Fibroblast of lung (primary cell): ENCODE data around the gene ZNF697. TPM values are rescaled to one million over a fixed set of nuclear protein-coding genes. Genes with fewer than 3 reads are reported as not detected.

Source experiments
- DNase-seq, 2 donors: peaks; one replicate each; pipeline versions ENCODE4 v3.0.0 to v3.0.0-alpha.2; 2010; ENCODE audit warnings: low read depth in 2 of 2
- H2AFZ ChIP-seq: 2 replicates; pipeline ENCODE4 v1.5.1; 2012; ENCODE audit warnings: low read length, control low read depth, inconsistent platforms
- H3K27ac ChIP-seq: 2 replicates; pipeline ENCODE4 v1.5.1; 2011; ENCODE audit warnings: low read length, control low read depth; ENCODE audit not compliant: insufficient read depth
- H3K27me3 ChIP-seq: 2 replicates; pipeline ENCODE4 v1.5.1; 2011; ENCODE audit warnings: mild to moderate bottlenecking, low read length; ENCODE audit not compliant: control insufficient read depth, insufficient read depth
- H3K36me3 ChIP-seq: 2 replicates; pipeline ENCODE4 v1.5.1; 2011; ENCODE audit warnings: low read length; ENCODE audit not compliant: control insufficient read depth, insufficient read depth
- H3K4me1 ChIP-seq: 2 replicates; pipeline ENCODE4 v1.5.1; 2011; ENCODE audit warnings: low read length; ENCODE audit not compliant: control insufficient read depth, insufficient read depth; ENCODE audit errors: extremely low read depth
- H3K4me2 ChIP-seq: 2 replicates; pipeline ENCODE4 v1.5.1; 2011; ENCODE audit warnings: low read length, control low read depth; ENCODE audit not compliant: insufficient read depth; ENCODE audit errors: extremely low read depth
- H3K4me3 ChIP-seq, 4 experiments: fragments of 200-600 bp in 1 of 4; sonication (generic) in 1 of 4; replicated peaks in 1 of 4; 2 replicates each; pipeline ENCODE4 v1.5.1; 2011 to 2016; ENCODE audit warnings: low read length in 4 of 4, low read depth in 3 of 4, mild to moderate bottlenecking in 3 of 4, control low read depth in 2 of 4, inconsistent platforms in 1 of 4, mixed read lengths in 1 of 4; ENCODE audit not compliant: insufficient read depth in 1 of 4; ENCODE audit errors: control extremely low read depth in 1 of 4
- H3K79me2 ChIP-seq: 2 replicates; pipeline ENCODE4 v1.5.1; 2012; ENCODE audit warnings: mild to moderate bottlenecking, low read length, inconsistent platforms; ENCODE audit not compliant: control insufficient read depth, insufficient read depth
- H3K9ac ChIP-seq: 2 replicates; pipeline ENCODE4 v1.5.1; 2011; ENCODE audit warnings: mild to moderate bottlenecking, low read length, control low read depth; ENCODE audit not compliant: insufficient read depth
- H3K9me3 ChIP-seq: 2 replicates; pipeline ENCODE4 v1.5.1; 2012; ENCODE audit warnings: low read depth, low read length; ENCODE audit not compliant: control insufficient read depth, insufficient read depth
- H4K20me1 ChIP-seq: 2 replicates; pipeline ENCODE4 v1.5.1; 2011; ENCODE audit warnings: low read length; ENCODE audit not compliant: control insufficient read depth, insufficient read depth; ENCODE audit errors: extremely low read depth
- CTCF ChIP-seq, 2 donors: IDR thresholded peaks in 1 of 2; conservative IDR thresholded peaks in 1 of 2; 1 replicate in 1 of 2; 2 replicates in 1 of 2; pipeline ENCODE4 v1.5.1; 2011 to 2012; ENCODE audit warnings: low read length in 2 of 2, control low read depth in 1 of 2, inconsistent platforms in 1 of 2, low read depth in 1 of 2, mild to moderate bottlenecking in 1 of 2
- EZH2 ChIP-seq: IDR thresholded peaks from 2 replicates; pipeline ENCODE4 v1.5.1; 2012; ENCODE audit warnings: low read length, control low read depth, mild to moderate bottlenecking; ENCODE audit errors: missing control alignments
- polyA plus RNA-seq, 2 donors: library from polyadenylated mRNA; depleted of rRNA in 1 of 2; stranded (reverse) in 1 of 2; unstranded in 1 of 2; fragments of >200 nt; gene quantifications; 2 replicates each; pipeline ENCODE4 v1.2.1, GENCODE V29; 2011 to 2012; ENCODE audit warnings: missing spikeins in 1 of 2
- total RNA-seq: library from RNA; depleted of rRNA; stranded (reverse); fragments of >200 nt; gene quantifications from 2 replicates; pipeline ENCODE4 v1.2.1, GENCODE V29; 2014

Gene ZNF697
- total and polyA plus RNA-seq, 2 donors (not counting 1 experiment from before 2014, with no cell fraction given): 9.6 to 23.0 TPM

- no peak for TF ChIP-seq EZH2
- no peak for TF ChIP-seq CTCF (conservative IDR thresholded peaks at IDR 0.05 in 1 of 2, IDR thresholded peaks at IDR 0.05 in 1 of 2; ENCODE audit: low read depth in 1 of 2, low read length in 2 of 2)
- DNase-seq: no peak
- H3K9ac ChIP-seq: no peak overlapping the region
- H4K20me1 ChIP-seq: no peaks in the 10 kb centered on the region
- no peaks in the 10 kb centered on the region for H3K79me2 ChIP-seq
- H3K27me3 ChIP-seq: peaks cover 2% of the 10 kb centered on the region
- H2AFZ ChIP-seq: no peak overlapping the region
- H3K4me3 ChIP-seq: no peak overlapping the region
- H3K9me3 ChIP-seq: no peaks in the 10 kb centered on the region
- H3K4me2 ChIP-seq: no peak overlapping the region
- H3K36me3 ChIP-seq: no peaks in the 10 kb centered on the region
- no peak overlapping the region for H3K27ac ChIP-seq
- H3K4me1 ChIP-seq: no peaks in the 10 kb centered on the region
Measured at GRCh38 chr1:119681560-119681959, 33.5 kb upstream of the ZNF697 start.

GRCh38 chr1:119680723-119681122 lies 32.7 kb upstream of the ZNF697 start:
- H3K27me3 ChIP-seq: peaks cover 2% of the 10 kb centered on the region
- no peak for TF ChIP-seq EZH2
- no peaks in the 10 kb centered on the region for H3K9me3 ChIP-seq
- no peak overlapping the region for H3K9ac ChIP-seq
- H3K36me3 ChIP-seq: no peaks in the 10 kb centered on the region
- no peak for DNase-seq
- no peak overlapping the region for H3K4me2 ChIP-seq
- H3K79me2 ChIP-seq: no peaks in the 10 kb centered on the region
- H3K27ac ChIP-seq: no peak overlapping the region
- H3K4me3 ChIP-seq: no peak overlapping the region
- no peaks in the 10 kb centered on the region for H4K20me1 ChIP-seq
- H2AFZ ChIP-seq: no peak overlapping the region
- no peaks in the 10 kb centered on the region for H3K4me1 ChIP-seq

GRCh38 chr1:119680193-119680592 lies 32.1 kb upstream of the ZNF697 start:
- no peak for DNase-seq
- Histone ChIP-seq H3K9me3 (no peaks in the 10 kb centered on the region), H3K4me3 (no peak overlapping the region), H3K4me2 (no peak overlapping the region), H3K27ac (no peak overlapping the region), H3K27me3 (peaks cover 2% of the 10 kb centered on the region), H3K4me1 (peaks cover 2% of the 10 kb centered on the region), H3K9ac (no peak overlapping the region), H4K20me1 (no peaks in the 10 kb centered on the region), H3K36me3 (no peaks in the 10 kb centered on the region), H2AFZ (no peak overlapping the region), H3K79me2 (no peaks in the 10 kb centered on the region)
- no peak for TF ChIP-seq EZH2
- TF ChIP-seq CTCF (conservative IDR thresholded peaks at IDR 0.05 in 1 of 2, IDR thresholded peaks at IDR 0.05 in 1 of 2; ENCODE audit: low read depth in 1 of 2, low read length in 2 of 2): no peak
